COLO829 (cell line): ENCODE data around the gene PRKACG.
A peak's percentile ranks its signal among the peaks of the same experiment; 100 is the strongest.
"Not testable (repeated sequence)": the region's sequence is repeated elsewhere in the genome, so short reads cannot be mapped to it uniquely, and the experiment has no call there.

Source experiments
- DNase-seq: peaks from one replicate; pipeline ENCODE4 v3.0.0; 2012; ENCODE audit warnings: low spot score

PRKACG gene

DNA sequence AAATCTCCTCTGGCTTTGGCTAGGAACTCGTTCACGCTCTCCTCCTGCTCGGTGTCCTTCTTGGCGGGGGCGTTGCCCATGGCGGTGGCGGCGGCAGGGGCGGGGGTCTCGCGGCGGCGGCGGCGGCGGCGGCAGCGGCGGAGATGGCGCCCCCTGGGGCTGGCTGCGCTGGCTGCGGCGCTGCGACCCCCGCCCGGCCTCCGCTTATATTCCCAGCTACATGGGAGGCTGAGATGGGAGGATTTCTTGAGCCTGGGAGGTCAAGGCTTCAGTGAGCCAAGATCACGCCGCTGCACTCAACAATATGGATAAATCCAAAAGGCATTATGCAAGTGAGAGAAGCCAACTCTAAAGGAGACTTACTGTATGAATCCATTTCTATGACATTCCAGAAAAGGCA lies at the start of gene PRKACG:
TSS of gene PRKACG (minus strand) at position 101 of the 400 bp plus-strand sequence. CDS start at position 80, 21 bp downstream.
- DNase-seq = no peak

DNA sequence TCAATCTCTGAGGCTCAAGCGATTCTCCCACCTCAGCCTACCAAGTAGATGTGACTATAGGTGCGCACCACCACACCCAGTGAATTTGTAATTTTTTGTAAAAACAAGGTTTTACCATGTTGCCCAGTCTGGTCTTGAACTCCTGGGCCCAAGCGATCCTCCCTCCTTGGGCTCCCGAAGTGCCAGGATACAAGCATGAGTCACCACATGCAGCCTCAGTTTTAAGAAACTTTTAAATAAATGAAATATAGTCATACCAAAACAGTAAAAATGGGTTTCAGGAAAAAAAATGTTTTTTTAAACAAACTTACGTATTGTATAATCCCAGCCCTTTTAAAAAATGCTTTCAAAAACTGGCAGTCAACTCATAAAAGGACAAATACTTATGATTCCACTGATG lies 48.3 kb upstream of the PRKACG start:
- no peak for DNase-seq

DNA sequence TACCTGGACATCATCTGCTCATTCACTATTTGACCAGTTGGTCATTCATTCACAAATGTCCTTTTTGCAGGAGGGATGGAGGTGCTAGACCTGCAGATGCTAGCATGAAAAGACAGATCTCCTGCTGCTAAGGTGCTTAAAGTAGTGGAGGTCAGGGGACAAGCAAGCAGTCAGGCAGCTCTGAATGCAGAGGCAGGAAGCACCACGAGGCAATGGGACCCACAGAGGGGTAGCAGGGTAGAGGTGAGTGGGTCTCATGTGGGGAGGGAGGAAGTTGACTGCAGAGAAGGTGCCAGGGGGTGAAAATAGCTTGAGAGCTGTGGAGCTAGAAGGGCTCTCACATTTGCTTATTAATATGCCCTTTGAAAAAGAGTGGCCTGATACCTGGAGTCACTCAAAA lies 46.9 kb upstream of the PRKACG start:
- DNase-seq = no peak

DNA sequence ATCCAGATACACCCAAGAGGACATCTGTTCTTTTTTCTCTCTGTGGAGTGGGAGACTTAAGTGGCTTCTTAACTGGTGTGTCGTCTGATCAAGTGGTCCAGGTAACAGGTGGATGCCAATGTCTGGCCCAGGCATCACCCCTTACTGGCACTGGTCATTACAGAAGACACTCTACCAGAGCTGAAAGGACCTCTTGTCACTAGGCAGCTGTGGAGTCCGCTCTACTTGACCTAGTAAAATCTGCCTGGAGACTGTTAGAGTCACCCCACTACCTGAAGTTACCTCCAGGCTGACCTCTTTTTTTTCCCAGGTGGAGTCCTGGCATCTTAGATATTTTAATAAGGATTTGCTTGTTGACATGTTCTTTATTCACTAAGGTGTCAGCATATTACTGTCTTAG lies 44.2 kb upstream of the PRKACG start:
- DNase-seq = no peak

DNA sequence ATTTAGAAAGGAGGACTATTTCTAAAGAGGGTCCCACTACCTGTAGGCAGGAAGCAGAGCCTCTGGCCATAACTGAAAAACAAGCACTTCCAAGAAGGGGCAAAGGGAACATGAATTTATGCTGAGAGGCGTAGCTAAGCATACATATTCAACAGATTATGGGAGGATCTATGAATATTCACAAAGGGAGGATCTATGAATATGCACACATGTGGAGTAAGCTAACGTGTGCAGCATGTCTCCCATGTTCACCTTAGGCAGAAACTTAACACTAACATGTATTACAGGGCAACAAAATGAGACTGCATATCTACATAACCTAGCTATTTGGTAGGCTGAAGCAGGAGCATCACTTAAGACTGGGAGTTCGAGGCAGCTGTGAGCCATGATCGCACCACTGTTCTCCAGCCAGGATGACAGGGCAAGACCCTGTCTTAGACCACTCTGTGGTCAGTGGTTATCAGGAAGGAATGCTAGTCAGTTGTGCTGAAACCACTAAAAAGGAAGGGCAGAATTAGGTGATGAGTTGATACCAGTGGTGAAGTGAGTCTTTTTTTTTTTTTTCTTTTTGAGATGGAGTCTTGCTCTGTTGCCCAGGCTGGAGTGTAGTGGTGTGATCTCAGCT lies 42.4 kb upstream of the PRKACG start:
- no peak for DNase-seq

DNA sequence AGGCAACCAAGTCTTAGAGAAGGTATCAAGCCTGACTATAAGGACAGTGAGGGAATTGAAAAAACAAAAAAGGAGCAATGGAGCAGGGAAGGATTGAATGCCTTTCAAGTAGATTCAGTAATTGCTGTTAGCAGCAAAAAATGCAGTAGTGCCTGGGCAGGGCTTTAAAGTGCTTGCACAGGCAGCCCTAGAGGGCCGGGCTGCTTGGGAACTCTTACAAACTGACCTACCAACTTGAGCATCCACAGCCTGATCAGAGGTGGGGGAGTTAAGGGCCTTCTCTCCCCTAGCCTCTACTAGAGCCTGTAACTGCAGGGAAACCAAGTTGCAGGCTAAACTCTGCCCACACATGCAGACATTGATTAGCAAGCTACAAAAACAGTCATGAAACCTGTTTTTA lies 41.1 kb upstream of the PRKACG start:
- no peak for DNase-seq

DNA sequence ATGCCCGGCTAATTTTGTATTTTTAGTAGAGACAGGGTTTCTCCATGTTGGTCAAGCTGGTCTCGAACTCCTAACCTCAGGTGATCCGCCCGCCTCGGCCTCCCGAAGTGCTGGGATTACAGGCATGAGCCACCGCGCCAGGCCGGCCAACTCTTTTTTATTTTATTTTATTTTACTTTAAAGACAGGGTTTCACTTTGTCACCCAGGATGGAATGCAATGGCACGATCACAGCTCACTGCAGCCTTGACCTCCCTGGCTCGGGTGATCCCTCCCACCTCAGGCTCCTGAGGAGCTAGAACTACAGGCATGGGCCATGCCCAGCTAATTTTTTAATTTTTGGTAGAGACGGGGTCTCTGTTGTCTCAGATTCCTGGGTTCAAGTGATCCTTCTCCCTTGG lies 37.0 kb upstream of the PRKACG start:
- DNase-seq = not testable (repeated sequence)

DNA sequence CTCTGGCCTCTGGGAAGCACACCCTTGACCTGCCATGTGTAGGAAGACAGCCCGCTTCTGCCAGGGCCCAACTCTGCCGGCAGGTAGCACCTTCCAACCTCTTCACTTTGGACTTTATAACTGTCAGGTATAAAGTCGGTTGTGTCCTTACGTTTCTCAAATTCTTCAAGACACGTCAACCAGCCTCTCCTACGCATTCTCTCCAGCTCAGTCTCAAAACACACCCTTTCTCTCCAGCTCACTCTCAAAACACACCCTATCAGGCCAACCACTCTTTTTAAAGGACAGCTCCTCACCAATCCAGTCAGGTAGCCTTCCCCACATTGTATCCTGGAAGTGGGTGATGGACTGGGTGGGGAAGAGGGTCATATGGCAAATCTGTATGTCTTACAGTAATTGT lies 35.2 kb upstream of the PRKACG start:
- DNase-seq = no peak

DNA sequence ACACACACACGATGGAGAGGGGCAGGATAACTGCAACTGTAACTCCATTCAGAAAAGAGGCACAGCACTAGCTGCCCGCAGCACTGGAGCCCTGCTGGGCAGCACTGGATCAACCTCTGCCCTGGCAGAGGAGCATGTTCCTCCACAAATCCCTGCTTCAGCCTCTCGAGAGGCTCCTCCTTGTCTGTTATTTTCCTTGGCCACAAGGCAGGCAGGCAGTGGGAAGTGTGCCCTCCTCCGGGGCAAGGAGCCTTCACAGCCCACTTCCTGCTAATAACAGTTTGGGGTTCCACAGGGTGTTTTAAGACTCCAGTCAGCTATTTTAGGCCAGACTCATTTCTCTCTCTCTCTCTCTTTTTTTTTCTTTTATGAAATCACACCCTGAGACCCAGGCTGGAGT lies 33.5 kb upstream of the PRKACG start:
- no peak for DNase-seq

DNA sequence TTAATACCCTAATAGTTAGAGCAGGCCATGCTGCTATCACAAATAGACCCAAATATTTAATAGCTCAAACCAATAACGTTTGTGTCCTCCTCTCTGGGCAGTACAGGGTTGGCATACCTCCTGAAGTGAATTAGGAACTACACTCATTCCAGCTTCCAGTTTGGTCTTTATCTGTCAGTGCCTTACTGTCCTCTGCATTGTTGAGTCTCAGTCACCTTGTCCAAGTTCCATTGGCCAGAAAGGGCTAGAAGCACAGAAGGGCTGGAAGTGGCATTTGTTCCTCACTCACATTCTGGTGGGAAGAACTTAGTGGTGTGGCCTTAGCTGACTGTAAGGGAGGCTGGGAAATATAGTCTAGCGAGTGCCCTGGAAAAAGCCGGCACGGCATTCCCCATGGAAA lies 32.8 kb upstream of the PRKACG start:
- DNase-seq = no peak

DNA sequence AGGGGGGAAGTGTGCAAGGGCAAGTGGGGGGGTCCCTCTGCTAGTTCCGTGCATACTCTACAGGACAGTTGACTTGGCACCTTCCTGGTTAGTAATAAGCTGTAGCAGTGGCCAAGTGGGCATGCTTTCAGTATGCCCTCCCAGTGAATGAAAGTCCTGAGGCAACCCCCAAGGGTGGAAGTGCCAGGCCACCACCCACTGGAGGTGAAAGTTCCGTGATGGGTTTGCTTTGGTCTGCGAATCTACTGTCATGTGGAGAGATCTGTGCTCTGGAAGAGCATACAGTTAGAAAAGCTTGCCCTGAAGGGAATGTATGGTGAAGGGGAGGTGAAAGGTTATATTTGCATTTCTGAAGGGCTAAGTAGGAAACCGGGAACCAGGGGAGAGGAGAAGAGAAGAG lies 31.9 kb upstream of the PRKACG start:
- DNase-seq = no peak

DNA sequence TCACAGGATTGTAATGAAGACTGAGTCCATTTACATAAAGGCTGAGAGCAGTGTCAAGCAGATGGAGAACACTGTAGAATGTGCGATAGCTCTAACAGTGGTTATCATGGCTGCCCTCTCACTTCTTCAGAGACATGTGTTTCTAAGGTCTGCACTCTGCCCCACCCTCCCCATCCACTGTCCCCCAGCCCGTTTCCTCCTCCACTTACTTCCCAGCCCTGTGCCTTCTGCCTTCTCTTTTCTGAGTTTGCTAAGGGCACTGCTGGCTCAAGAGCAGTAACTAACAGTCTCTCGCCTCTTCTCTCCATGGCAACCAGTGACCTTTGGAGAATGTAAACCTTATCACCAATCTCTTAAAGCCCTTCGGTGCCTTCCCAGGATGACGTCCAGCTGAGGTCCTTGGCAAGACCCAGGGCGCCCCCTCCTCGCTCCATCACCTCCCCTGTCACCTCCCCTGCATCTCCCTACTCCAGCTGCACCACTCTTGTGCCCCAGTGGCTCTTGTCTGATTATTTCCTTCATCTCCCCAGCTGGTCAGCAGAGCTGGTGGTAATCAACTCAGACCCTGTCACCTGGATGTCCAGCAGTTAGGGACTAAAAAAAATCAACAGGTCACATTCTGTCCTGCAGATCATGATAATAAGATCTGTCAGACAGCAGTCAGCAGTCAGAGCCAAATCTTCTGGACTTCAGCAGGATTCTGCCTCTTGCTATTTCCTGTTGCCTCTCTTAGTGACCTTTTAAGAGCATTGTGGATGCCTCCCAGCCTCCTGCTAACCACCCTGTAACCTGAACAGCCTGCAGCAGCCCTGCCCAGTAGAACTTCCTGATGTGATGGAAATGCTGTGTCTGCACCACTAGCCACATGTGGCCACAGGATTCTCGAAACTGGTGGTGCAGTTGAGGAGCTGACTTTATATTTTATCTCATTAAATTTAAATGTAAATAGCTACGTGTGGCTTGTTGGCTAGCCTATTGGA lies 30.6 kb upstream of the PRKACG start:
- DNase-seq = peak; percentile 32

DNA sequence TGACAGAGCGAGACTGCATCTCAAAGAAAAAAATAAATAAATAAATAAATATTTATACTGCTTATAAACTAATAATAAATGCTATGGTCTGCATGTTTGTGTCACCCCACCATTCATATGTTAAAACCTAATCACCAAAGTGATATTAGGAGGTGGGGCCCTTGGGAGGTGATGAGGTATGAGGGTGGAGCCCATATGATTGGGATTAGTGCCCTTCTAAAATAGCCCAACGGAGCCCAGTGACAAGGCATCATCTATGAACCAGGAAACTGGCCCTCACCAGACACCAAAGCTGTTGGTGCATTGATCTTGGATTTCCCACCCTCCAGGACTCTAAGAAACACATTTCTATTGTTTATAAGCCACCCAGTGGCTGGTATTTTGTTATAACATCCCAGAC lies 26.7 kb upstream of the PRKACG start:
- DNase-seq = no peak

DNA sequence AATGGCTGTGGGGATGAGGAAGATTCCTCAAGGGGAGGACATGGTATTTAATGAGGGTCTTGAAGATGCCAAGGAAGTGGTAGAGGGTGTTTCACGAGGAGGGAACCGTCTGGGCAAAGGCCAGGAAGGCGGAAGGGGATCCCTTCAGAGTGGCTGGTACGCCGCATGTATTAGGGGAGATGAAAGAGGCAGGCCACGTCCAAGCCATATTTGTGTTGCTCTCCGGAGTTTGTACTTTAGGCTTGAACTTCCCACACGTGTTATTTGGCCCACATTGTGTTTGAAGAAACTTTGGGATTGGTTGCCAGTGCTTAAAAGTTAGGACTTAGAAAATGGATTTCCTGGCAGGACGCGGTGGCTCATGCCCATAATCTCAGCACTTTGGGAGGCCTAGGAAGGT lies 22.9 kb upstream of the PRKACG start:
- DNase-seq = no peak

DNA sequence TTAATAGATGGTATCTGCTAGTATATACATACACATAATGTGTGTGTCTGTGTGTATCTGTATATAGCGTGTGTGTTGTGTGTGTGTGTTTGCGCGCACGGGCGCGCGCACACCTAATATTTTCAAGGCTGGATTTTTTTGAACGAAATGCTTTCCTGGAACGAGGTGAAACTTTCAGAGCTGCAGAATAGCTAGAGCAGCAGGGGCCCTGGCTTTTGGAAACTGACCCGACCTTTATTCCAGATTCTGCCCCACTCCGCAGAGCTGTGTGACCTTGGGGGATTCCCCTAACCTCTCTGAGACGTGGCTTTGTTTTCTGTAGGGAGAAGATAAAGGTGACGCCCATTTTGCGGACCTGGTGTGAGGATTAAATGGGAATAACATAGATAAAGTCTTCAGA lies 22.4 kb upstream of the PRKACG start:
- DNase-seq = no peak

DNA sequence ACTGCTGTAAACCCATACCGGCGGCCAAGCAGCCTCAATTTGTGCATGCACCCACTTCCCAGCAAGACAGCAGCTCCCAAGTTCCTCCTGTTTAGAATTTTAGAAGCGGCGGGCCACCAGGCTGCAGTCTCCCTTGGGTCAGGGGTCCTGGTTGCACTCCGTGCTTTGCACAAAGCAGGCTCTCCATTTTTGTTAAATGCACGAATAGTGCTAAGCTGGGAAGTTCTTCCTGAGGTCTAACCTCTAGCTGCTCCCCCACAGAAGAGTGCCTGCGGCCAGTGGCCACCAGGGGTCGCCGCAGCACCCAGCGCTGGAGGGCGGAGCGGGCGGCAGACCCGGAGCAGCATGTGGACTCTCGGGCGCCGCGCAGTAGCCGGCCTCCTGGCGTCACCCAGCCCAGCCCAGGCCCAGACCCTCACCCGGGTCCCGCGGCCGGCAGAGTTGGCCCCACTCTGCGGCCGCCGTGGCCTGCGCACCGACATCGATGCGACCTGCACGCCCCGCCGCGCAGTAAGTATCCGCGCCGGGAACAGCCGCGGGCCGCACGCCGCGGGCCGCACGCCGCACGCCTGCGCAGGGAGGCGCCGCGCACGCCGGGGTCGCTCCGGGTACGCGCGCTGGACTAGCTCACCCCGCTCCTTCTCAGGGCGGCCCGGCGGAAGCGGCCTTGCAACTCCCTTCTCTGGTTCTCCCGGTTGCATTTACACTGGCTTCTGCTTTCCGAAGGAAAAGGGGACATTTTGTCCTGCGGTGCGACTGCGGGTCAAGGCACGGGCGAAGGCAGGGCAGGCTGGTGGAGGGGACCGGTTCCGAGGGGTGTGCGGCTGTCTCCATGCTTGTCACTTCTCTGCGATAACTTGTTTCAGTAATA lies 21.8 kb upstream of the PRKACG start, which contains the start of gene FXN:
TSS of gene FXN (plus strand) at position 315 of the 871 bp plus-strand sequence. CDS start at position 346, 31 bp downstream.
- peak; percentile 75 for DNase-seq

DNA sequence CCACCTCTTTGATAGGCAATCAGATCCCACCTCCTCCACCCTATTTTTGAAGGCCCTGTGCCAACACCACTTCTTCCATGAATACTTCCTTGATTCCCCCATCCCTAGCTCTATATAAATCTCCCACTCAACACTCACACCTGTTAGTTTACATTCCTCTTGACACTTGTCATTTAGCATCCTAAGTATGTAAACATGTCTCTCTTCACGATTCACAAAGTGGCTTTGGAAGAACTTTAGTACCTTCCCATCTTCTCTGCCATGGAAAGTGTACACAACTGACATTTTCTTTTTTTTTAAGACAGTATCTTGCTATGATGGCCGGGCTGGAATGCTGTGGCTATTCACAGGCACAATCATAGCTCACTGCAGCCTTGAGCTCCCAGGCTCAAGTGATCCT lies 20.2 kb upstream of the PRKACG start:
- no peak for DNase-seq

DNA sequence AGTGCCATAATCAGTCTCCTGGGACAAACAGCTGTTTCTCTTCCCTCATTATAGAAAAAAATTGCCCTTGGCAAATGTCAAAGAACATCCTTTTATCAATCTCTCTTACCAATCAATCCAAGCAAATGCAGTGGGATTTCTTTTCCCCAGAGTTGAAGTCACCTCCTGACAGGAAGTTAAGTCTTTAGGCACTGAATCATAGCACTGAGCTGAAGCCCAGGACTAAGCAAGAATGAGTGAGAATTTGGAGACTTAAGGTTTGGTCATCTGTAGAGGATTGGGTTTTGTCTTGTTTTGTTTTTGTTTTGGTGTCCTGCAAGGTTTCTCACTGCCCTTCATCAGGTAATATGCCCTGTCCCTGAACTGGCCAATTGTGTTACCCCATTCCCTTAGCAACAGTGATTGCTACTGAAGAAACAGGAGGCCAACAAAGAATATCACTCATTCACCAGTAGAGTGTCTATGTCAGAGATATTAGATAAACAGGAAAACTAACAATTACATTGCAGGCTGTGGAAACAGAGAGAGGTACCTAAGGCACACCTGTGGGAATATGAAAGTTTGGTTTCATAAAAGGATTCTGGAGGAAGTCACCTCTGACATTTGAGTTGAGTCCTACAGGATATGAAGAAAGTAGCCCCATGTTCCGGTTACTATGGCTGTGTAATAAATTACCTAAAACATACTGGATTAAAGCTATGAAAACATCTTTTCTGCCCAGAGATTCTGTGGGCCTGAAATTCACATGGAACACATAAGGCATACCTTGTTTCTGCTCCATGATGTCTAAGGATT lies 17.1 kb upstream of the PRKACG start:
- DNase-seq = no peak

DNA sequence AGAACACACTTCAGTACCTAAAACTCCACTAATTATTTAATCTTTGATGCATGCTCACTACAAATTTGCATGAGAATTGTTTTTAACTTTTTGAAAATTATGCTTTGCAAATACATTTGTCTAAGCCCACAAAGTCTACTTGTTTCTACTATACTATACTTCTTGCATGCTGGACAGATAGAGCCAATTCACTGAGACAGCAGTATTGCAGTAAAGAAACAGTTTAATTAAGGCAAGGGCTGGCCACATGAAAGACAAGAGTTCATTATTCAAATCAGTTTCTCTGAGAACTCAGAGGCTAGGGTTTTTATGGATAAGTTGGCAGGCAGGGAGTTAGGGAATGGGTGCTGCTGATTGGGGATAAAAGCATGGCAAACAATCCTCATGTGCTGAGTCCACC lies 15.6 kb upstream of the PRKACG start:
- no peak for DNase-seq

DNA sequence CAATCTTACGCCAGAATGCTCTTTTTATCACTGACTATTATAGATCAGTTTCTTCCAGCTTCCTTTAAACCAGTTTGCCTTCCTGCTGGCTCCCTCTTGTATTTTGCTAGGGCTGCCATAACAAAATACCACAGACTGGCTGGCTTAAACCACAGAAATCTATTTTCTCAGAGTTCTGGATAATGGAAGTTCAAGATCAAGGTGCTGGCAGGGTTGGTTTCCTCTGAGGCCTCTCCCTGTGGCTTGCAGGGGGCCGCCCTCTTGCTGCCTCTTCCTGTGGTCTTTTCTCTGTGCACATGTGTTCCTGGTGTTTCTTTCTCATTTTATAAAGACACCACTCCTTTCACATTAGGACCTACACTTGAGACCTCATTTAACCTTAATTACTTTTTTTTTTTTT lies 14.8 kb upstream of the PRKACG start:
- no peak for DNase-seq

DNA sequence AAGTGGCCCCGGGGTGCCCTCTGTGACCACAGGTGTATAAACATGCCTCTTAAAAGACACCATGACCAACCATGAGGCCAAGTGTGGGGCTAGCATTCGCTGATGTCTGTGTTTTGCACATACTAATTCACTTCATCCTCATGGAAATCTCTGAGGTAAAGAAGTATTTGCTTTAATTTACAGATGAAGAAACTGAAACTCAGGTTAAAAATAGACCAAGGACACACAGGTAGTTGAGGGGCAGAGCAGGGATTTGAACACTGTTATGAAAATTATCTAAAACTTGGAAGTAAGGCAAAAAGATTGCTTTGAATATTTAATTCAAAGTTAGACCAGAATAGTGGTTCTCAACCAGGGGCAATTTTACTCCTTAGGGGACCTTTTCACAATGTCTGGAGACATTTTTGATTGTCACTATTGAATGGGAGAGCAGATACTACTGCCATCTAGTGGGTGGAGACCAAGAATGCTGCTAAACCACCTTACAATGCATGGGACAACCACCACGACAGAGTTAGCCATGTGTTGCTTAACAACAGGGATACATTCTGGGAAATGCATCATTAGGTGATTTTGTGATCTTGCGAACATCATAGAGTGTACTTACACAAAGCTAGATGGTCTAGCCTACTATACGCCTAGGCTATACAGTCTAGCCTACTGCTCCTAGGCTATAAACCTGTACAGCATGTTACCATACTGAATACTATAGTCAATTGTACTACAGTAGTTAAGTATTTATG lies 13.6 kb upstream of the PRKACG start:
- peak; percentile 68 for DNase-seq
